AG04450 (cell line): Measurements from ENCODE around the gene TMEM129. TPM values are rescaled to one million over a fixed set of nuclear protein-coding genes. Genes with fewer than 3 reads are reported as not detected.
A peak's percentile ranks its signal among the peaks of the same experiment; 100 is the strongest.

Experiments used
- CTCF ChIA-PET: fragments of 300-600, 350-600 bp; formaldehyde crosslinking; extraction: SDS; loops from one replicate; lab custom pipeline; 2022; ENCODE audit warnings: antibody characterized with exemption, inconsistent platforms; lab: Charles Lee
- POLR2A ChIA-PET: fragments of 350-600 bp; formaldehyde crosslinking; extraction: SDS; loops from one replicate; lab custom pipeline; 2021; ENCODE audit warnings: antibody characterized with exemption, inconsistent platforms; lab: Yijun Ruan, JAX
- DNase-seq: peaks from one replicate; pipeline ENCODE4 v3.0.0-alpha.2; 2011; ENCODE audit warnings: low read depth, low spot score
- H3K27ac ChIP-seq: one replicate; pipeline ENCODE4 v1.5.1; 2012; ENCODE audit warnings: low read depth, low read length, control low read depth
- H3K27me3 ChIP-seq: one replicate; pipeline ENCODE4 v1.6.0; 2012; ENCODE audit warnings: low read length; ENCODE audit not compliant: control insufficient read depth, insufficient read depth
- H3K4me3 ChIP-seq: 2 replicates; pipeline ENCODE4 v1.5.1; 2011; ENCODE audit warnings: mild to moderate bottlenecking, low read depth, low read length, control low read depth
- H3K9me3 ChIP-seq: 2 replicates; pipeline ENCODE4 v1.5.1; 2012; ENCODE audit warnings: low read length; ENCODE audit not compliant: control insufficient read depth, insufficient read depth
- polyA minus RNA-seq: library from RNA; depleted of rRNA, polyadenylated mRNA; stranded (reverse); fragments of >200 nt; gene quantifications from 2 replicates; pipeline ENCODE4 v1.2.3, GENCODE V29; 2011; rRNA and poly(A)+ RNA removed
- polyA plus RNA-seq: library from polyadenylated mRNA; depleted of rRNA; stranded (reverse); fragments of >200 nt; gene quantifications from 2 replicates; pipeline ENCODE4 v1.2.3, GENCODE V29; 2011; rRNA removed
- TF ChIP-seq, protein P1 (sequence below): IDR thresholded peaks from 2 replicates; pipeline ENCODE4 v1.5.1; 2011; ENCODE audit warnings: low read depth, low read length, control low read depth, inconsistent platforms

Gene TMEM129, protein sequence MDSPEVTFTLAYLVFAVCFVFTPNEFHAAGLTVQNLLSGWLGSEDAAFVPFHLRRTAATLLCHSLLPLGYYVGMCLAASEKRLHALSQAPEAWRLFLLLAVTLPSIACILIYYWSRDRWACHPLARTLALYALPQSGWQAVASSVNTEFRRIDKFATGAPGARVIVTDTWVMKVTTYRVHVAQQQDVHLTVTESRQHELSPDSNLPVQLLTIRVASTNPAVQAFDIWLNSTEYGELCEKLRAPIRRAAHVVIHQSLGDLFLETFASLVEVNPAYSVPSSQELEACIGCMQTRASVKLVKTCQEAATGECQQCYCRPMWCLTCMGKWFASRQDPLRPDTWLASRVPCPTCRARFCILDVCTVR
- polyA plus RNA-seq = 13.1 and 20.8 TPM in 2 replicates
- 7.5 and 12.2 TPM in 2 replicates for polyA minus RNA-seq

- peak within 1 kb of the TSS; percentile 57 for H3K27ac ChIP-seq
- no peaks in the 10 kb centered on the region; the same call in 1 of the 2 replicates for H3K9me3 ChIP-seq
- ChIA-PET CTCF (interaction anchor here (8.0 kb wide), 1 partner anchor 28 kb away, joined by 94 read pairs; no protein-coding TSS in a partner anchor), POLR2A (interaction anchor here (0.7 to 2.0 kb wide), 4 partner anchors 9 to 28 kb away, joined by 3 to 21 read pairs (median 4); partner anchors contain the start of gene SLBP)
- TF ChIP-seq, protein P1, sequence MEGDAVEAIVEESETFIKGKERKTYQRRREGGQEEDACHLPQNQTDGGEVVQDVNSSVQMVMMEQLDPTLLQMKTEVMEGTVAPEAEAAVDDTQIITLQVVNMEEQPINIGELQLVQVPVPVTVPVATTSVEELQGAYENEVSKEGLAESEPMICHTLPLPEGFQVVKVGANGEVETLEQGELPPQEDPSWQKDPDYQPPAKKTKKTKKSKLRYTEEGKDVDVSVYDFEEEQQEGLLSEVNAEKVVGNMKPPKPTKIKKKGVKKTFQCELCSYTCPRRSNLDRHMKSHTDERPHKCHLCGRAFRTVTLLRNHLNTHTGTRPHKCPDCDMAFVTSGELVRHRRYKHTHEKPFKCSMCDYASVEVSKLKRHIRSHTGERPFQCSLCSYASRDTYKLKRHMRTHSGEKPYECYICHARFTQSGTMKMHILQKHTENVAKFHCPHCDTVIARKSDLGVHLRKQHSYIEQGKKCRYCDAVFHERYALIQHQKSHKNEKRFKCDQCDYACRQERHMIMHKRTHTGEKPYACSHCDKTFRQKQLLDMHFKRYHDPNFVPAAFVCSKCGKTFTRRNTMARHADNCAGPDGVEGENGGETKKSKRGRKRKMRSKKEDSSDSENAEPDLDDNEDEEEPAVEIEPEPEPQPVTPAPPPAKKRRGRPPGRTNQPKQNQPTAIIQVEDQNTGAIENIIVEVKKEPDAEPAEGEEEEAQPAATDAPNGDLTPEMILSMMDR = no peak
- H3K4me3 ChIP-seq = peak within 1 kb of the TSS; percentile 77
- DNase-seq = peak; percentile 59
- H3K27me3 ChIP-seq = no peaks in the 10 kb centered on the region
These were observed at the start of gene TMEM129, which contains the start of gene TACC3 for GRCh38 chr4:1721003-1721665. TSS of gene TMEM129 (minus strand) at chr4:1721323. CDS start at chr4:1720837, 486 bp downstream. TSS of gene TACC3 (plus strand) at chr4:1721521. CDS start at chr4:1723422, 1,901 bp downstream.

DNA sequence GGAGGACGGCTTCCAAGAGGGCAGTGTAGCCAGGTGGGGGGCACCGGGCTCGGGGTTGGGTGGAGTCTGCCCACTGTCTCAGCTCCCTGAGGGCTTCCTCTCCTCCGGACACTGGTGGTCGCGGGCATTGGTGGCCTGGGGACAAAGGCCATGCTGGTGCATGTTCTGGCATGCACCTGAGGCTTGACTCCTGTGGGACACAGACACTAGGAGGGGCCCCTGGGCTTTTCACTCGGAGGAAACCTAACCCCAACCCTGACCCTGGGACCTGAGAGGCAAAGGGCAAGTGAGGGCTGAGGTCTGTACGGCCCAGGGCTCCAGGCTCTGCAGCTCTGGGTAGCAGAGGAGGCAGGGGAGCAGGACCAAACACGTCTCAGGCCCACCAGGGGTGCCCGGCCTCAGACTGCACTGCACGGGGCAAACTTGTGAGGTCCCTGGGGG lies 49.7 kb upstream of the TMEM129 start:
- no peak for DNase-seq
- ChIA-PET POLR2A (no interaction called here), CTCF (interaction anchor here (0.8 kb wide), 1 partner anchor 39 kb away, joined by 3 read pairs; no protein-coding TSS in a partner anchor)
- TF ChIP-seq, protein P1 = no peak
- no peak overlapping the region for H3K4me3 ChIP-seq
- H3K9me3 ChIP-seq = no peaks in the 10 kb centered on the region; the same call in 1 of the 2 replicates
- H3K27me3 ChIP-seq = peaks cover 4% of the 10 kb centered on the region
- H3K27ac ChIP-seq = no peak overlapping the region

- H3K9me3 ChIP-seq = no peaks in the 10 kb centered on the region; the same call in 1 of the 2 replicates
- no peak for DNase-seq
- H3K27me3 ChIP-seq = peaks cover 4% of the 10 kb centered on the region
- ChIA-PET CTCF (interaction anchor here (0.8 kb wide), 1 partner anchor 39 kb away, joined by 3 read pairs; no protein-coding TSS in a partner anchor), POLR2A (no interaction called here)
- TF ChIP-seq, protein P1 = no peak
- no peak overlapping the region for H3K27ac ChIP-seq
- no peak overlapping the region for H3K4me3 ChIP-seq
These were observed 49.1 kb upstream of the TMEM129 start for GRCh38 chr4:1770245-1770644.

- POLR2A ChIA-PET = no interaction called here
- Histone ChIP-seq H3K9me3 (no peaks in the 10 kb centered on the region; the same call in 1 of the 2 replicates), H3K4me3 (no peak overlapping the region), H3K27me3 (peaks cover 4% of the 10 kb centered on the region), H3K27ac (no peak overlapping the region)
- TF ChIP-seq, protein P1 = no peak
- DNase-seq = no peak
- CTCF ChIA-PET = no interaction called here
These were observed 48.6 kb upstream of the TMEM129 start for GRCh38 chr4:1769692-1770091.
